EH (cell line): Measurements from ENCODE around the gene FBXO44.

Experiments
- DNase-seq: peaks from one replicate; pipeline ENCODE4 v3.0.0-alpha.2; 2015; ENCODE audit warnings: low read depth

The FBXO44 gene

GRCh38 chr1:11690397-11691301, 36.0 kb downstream of the FBXO44 start:
- DNase-seq = no peak

- DNase-seq = no peak
Measured at GRCh38 chr1:11691302-11691914, 36.7 kb downstream of the FBXO44 start, which contains the start of gene DRAXIN. TSS of gene DRAXIN (plus strand) at chr1:11691710. CDS start at chr1:11706259, 14,549 bp downstream.

- DNase-seq = no peak
Measured at GRCh38 chr1:11691928-11692711, 37.4 kb downstream of the FBXO44 start.

GRCh38 chr1:11693024-11693590, 38.4 kb downstream of the FBXO44 start:
- peak; percentile 87 for DNase-seq

GRCh38 chr1:11693917-11694316, 39.2 kb downstream of the FBXO44 start:
- DNase-seq = no peak

GRCh38 chr1:11695861-11696260, 41.2 kb downstream of the FBXO44 start:
- DNase-seq = no peak

- no peak for DNase-seq
Measured at GRCh38 chr1:11697188-11697892, 42.7 kb downstream of the FBXO44 start.

GRCh38 chr1:11697893-11698210, 43.2 kb downstream of the FBXO44 start:
- no peak for DNase-seq

GRCh38 chr1:11700601-11701467, 46.2 kb downstream of the FBXO44 start:
- no peak for DNase-seq

- DNase-seq = no peak
Measured at GRCh38 chr1:11701551-11701961, 46.9 kb downstream of the FBXO44 start.

GRCh38 chr1:11701981-11702803, 47.5 kb downstream of the FBXO44 start:
- DNase-seq = no peak

GRCh38 chr1:11703357-11704193, 48.9 kb downstream of the FBXO44 start:
- DNase-seq = no peak

GRCh38 chr1:11704194-11704529, 49.5 kb downstream of the FBXO44 start:
- DNase-seq = no peak

GRCh38 chr1:11704691-11705475, 50.2 kb downstream of the FBXO44 start:
- DNase-seq = no peak

GRCh38 chr1:11705596-11705995, 50.9 kb downstream of the FBXO44 start:
- no peak for DNase-seq

GRCh38 chr1:11706292-11706691, 51.6 kb downstream of the FBXO44 start:
- no peak for DNase-seq

GRCh38 chr1:11707621-11708276, 53.1 kb downstream of the FBXO44 start:
- DNase-seq = no peak
